Measurements from ENCODE around the gene PMFBP1.

Gene PMFBP1

GRCh38 chr16:72182976-72183375, 11.0 kb upstream of the PMFBP1 start:
- DNase-seq (ENCODE audit: low read depth, low spot score): no peak

GRCh38 chr16:72179204-72179970, 7.4 kb upstream of the PMFBP1 start:
- no peak for DNase-seq (ENCODE audit: low read depth, low spot score)

GRCh38 chr16:72174726-72175125, 2.8 kb upstream of the PMFBP1 start:
- DNase-seq (ENCODE audit: low read depth, low spot score): no peak

- no peak for DNase-seq (ENCODE audit: low read depth, low spot score)
These were observed 2.0 kb upstream of the PMFBP1 start for GRCh38 chr16:72173997-72174396.

GRCh38 chr16:72171236-72171635, 719 bp downstream of the PMFBP1 start:
- no peak for DNase-seq (ENCODE audit: low read depth, low spot score)

GRCh38 chr16:72169708-72170107, 2.2 kb downstream of the PMFBP1 start:
- no peak for DNase-seq (ENCODE audit: low read depth, low spot score)

- no peak for DNase-seq (ENCODE audit: low read depth, low spot score)
These were observed 3.6 kb downstream of the PMFBP1 start for GRCh38 chr16:72168365-72168764.

GRCh38 chr16:72166954-72167561, 4.9 kb downstream of the PMFBP1 start:
- no peak for DNase-seq (ENCODE audit: low read depth, low spot score)

GRCh38 chr16:72166151-72166550, 5.8 kb downstream of the PMFBP1 start:
- no peak for DNase-seq (ENCODE audit: low read depth, low spot score)

- DNase-seq (ENCODE audit: low read depth, low spot score): no peak
These were observed 7.3 kb downstream of the PMFBP1 start for GRCh38 chr16:72164691-72165090.

- no peak for DNase-seq (ENCODE audit: low read depth, low spot score)
These were observed 9.8 kb downstream of the PMFBP1 start for GRCh38 chr16:72162105-72162692.

- DNase-seq (ENCODE audit: low read depth, low spot score): no peak
These were observed 12.2 kb downstream of the PMFBP1 start for GRCh38 chr16:72159801-72160200.

GRCh38 chr16:72159386-72159785, 12.6 kb downstream of the PMFBP1 start:
- DNase-seq (ENCODE audit: low read depth, low spot score): no peak

GRCh38 chr16:72149676-72150464, 22.1 kb downstream of the PMFBP1 start:
- DNase-seq (ENCODE audit: low read depth, low spot score): peak; percentile 9

- no peak for DNase-seq (ENCODE audit: low read depth, low spot score)
These were observed 29.5 kb downstream of the PMFBP1 start for GRCh38 chr16:72142476-72142875.

GRCh38 chr16:72139908-72140307, 32.0 kb downstream of the PMFBP1 start:
- DNase-seq (ENCODE audit: low read depth, low spot score): no peak

GRCh38 chr16:72138064-72138572, 33.8 kb downstream of the PMFBP1 start:
- no peak for DNase-seq (ENCODE audit: low read depth, low spot score)

GRCh38 chr16:72137380-72138063, 34.4 kb downstream of the PMFBP1 start:
- DNase-seq (ENCODE audit: low read depth, low spot score): no peak

GRCh38 chr16:72134507-72134906, 37.4 kb downstream of the PMFBP1 start:
- DNase-seq (ENCODE audit: low read depth, low spot score): no peak

- DNase-seq (ENCODE audit: low read depth, low spot score): no peak
These were observed 39.2 kb downstream of the PMFBP1 start for GRCh38 chr16:72132726-72133125.

- no peak for DNase-seq (ENCODE audit: low read depth, low spot score)
These were observed 40.9 kb downstream of the PMFBP1 start for GRCh38 chr16:72131036-72131435.

Measured in iPS DF 19.7 (cell line).